Esophagus squamous epithelium (tissue), 4 donors: Measurements from ENCODE around the gene TMEM116.

ENCODE experiments used
- CTCF ChIP-seq, 6 experiments: fragments of 450-650 bp in 4 of 6; fragments of 200-600 bp in 2 of 6; sonication (generic) in 2 of 6; IDR thresholded peaks; one replicate each; pipeline ENCODE4 v1.5.1; 2016 to 2019; ENCODE audit warnings: antibody characterized with exemption in 6 of 6, mild to moderate bottlenecking in 4 of 6, moderate library complexity in 4 of 6
- POLR2A ChIP-seq, 4 donors: fragments of 450-650 bp; IDR thresholded peaks; one replicate each; pipeline ENCODE4 v1.6.1; 2017; ENCODE audit warnings: antibody characterized with exemption in 4 of 4, mild to moderate bottlenecking in 4 of 4, moderate library complexity in 3 of 4

GRCh38 chr12:111993292-111994150 lies 19.4 kb downstream of the TMEM116 start:
- TF ChIP-seq CTCF (IDR thresholded peaks at IDR 0.05) (no peak), POLR2A (IDR thresholded peaks at IDR 0.05) (no peak)
